HepG2 (cell line): ENCODE measurements around the gene PRM3. TPM values are rescaled to one million over a fixed set of nuclear protein-coding genes. Genes with fewer than 3 reads are reported as not detected.

ENCODE experiments used
- BCL6 ChIP-seq: IDR thresholded peaks from 2 replicates; pipeline ENCODE4 v1.6.1; 2016; ENCODE audit warnings: missing genetic modification reagents, missing compliant biosample characterization
- GPN1 ChIP-seq: sonication (generic); formaldehyde crosslinking; IDR thresholded peaks from 2 replicates; pipeline ENCODE4 v1.5.1; 2020; ENCODE audit warnings: missing genetic modification reagents, borderline replicate concordance
- HNF4G ChIP-seq, 2 experiments: sonication (generic) in 1 of 2; formaldehyde crosslinking in 1 of 2; IDR thresholded peaks; 2 replicates each; pipeline versions ENCODE4 v1.4.0 to v1.6.1; 2011 to 2020; ENCODE audit warnings: borderline replicate concordance in 2 of 2, low read depth in 2 of 2, mild to moderate bottlenecking in 2 of 2, low read length in 1 of 2, missing genetic modification reagents in 1 of 2, moderate library complexity in 1 of 2
- HNRNPLL ChIP-seq: fragments of 200-400 bp; formaldehyde crosslinking; IDR thresholded peaks from 2 replicates; pipeline ENCODE4 v1.6.1; 2017; ENCODE audit warnings: mild to moderate bottlenecking, low read depth, low read length; ENCODE audit not compliant: poor library complexity, severe bottlenecking
- MED13 ChIP-seq: sonication (generic); formaldehyde crosslinking; IDR thresholded peaks from 2 replicates; pipeline ENCODE4 v1.5.0; 2020; ENCODE audit warnings: missing genetic modification reagents
- PCBP1 ChIP-seq: fragments of 200-400 bp; formaldehyde crosslinking; IDR thresholded peaks from 2 replicates; pipeline ENCODE4 v1.6.1; 2017; ENCODE audit warnings: mild to moderate bottlenecking, low read depth, low read length, borderline replicate concordance
- RFX3 ChIP-seq: IDR thresholded peaks from 2 replicates; pipeline ENCODE4 v1.6.1; 2016; ENCODE audit warnings: missing biosample characterization, missing genetic modification reagents
- RFX5 ChIP-seq: IDR thresholded peaks from 2 replicates; pipeline ENCODE4 v1.6.1; 2011; ENCODE audit warnings: low read depth, low read length, improper control_type of control experiment
- SAFB2 ChIP-seq: sonication (generic); formaldehyde crosslinking; IDR thresholded peaks from 2 replicates; pipeline ENCODE4 v1.5.1; 2020; ENCODE audit warnings: missing genetic modification reagents, low read depth, mild to moderate bottlenecking, borderline replicate concordance
- SIX1 ChIP-seq: sonication (generic); formaldehyde crosslinking; IDR thresholded peaks from 2 replicates; pipeline ENCODE4 v1.4.0; 2020; ENCODE audit warnings: missing genetic modification reagents, borderline replicate concordance
- SP1 ChIP-seq, 2 experiments: fragments of 450-650 bp in 1 of 2; sonication (generic) in 1 of 2; formaldehyde crosslinking in 1 of 2; IDR thresholded peaks; 2 replicates each; pipeline versions ENCODE4 v1.4.0 to v1.6.1; 2016 to 2020; ENCODE audit warnings: missing genetic modification reagents in 1 of 2
- THAP7 ChIP-seq: sonication (generic); formaldehyde crosslinking; IDR thresholded peaks from 2 replicates; pipeline ENCODE4 v1.8.1; 2023; ENCODE audit warnings: mild to moderate bottlenecking, missing genetic modification reagents
- UBTF ChIP-seq: sonication (generic); formaldehyde crosslinking; IDR thresholded peaks from 2 replicates; pipeline ENCODE4 v1.4.0; 2020; ENCODE audit warnings: mild to moderate bottlenecking, missing genetic modification reagents
- ZFP36 ChIP-seq: fragments of 150-350 bp; IDR thresholded peaks from 2 replicates; pipeline ENCODE4 v1.6.1; 2018; ENCODE audit warnings: borderline replicate concordance, low read length, low read depth; ENCODE audit not compliant: partially characterized antibody
- ZFY ChIP-seq: sonication (generic); formaldehyde crosslinking; IDR thresholded peaks from 2 replicates; pipeline ENCODE4 v1.4.0; 2020; ENCODE audit warnings: missing genetic modification reagents
- ZNF12 ChIP-seq: sonication (generic); formaldehyde crosslinking; IDR thresholded peaks from 2 replicates; pipeline ENCODE4 v1.5.0; 2020; ENCODE audit warnings: missing genetic modification reagents
- ZNF225 ChIP-seq: sonication (generic); formaldehyde crosslinking; IDR thresholded peaks from 2 replicates; pipeline ENCODE4 v1.4.0; 2020; ENCODE audit warnings: mild to moderate bottlenecking, missing genetic modification reagents
- ZNF235 ChIP-seq: sonication (generic); formaldehyde crosslinking; IDR thresholded peaks from 2 replicates; pipeline ENCODE4 v1.8.1; 2023; ENCODE audit warnings: mild to moderate bottlenecking, missing genetic modification reagents, borderline replicate concordance
- ZNF510 ChIP-seq: sonication (generic); formaldehyde crosslinking; IDR thresholded peaks from 2 replicates; pipeline ENCODE4 v1.4.0; 2020; ENCODE audit warnings: low read depth, mild to moderate bottlenecking, missing genetic modification reagents
- ZNF546 ChIP-seq: sonication (generic); formaldehyde crosslinking; conservative IDR thresholded peaks from 2 replicates; pipeline ENCODE4 v1.8.1; 2023; ENCODE audit warnings: mild to moderate bottlenecking, missing genetic modification reagents
- ZNF547 ChIP-seq: sonication (generic); formaldehyde crosslinking; IDR thresholded peaks from 2 replicates; pipeline ENCODE4 v1.5.1; 2020; ENCODE audit warnings: mild to moderate bottlenecking, missing genetic modification reagents
- ZNF562 ChIP-seq: sonication (generic); formaldehyde crosslinking; IDR thresholded peaks from 2 replicates; pipeline ENCODE4 v1.8.0; 2022; ENCODE audit warnings: missing genetic modification reagents, borderline replicate concordance
- ZNF614 ChIP-seq: IDR thresholded peaks from 2 replicates; pipeline ENCODE4 v1.6.1; 2018; ENCODE audit warnings: missing biosample characterization, missing genetic modification reagents, inconsistent platforms, borderline replicate concordance
- ZNF639 ChIP-seq: conservative IDR thresholded peaks from 2 replicates; pipeline ENCODE4 v1.6.1; 2018; ENCODE audit warnings: missing genetic modification reagents
- ZNF670 ChIP-seq: sonication (generic); formaldehyde crosslinking; IDR thresholded peaks from 2 replicates; pipeline ENCODE4 v1.8.0; 2022; ENCODE audit warnings: mild to moderate bottlenecking, missing genetic modification reagents, borderline replicate concordance
- ZNF746 ChIP-seq: sonication (generic); formaldehyde crosslinking; IDR thresholded peaks from 2 replicates; pipeline ENCODE4 v1.8.0; 2022; ENCODE audit warnings: mild to moderate bottlenecking, missing genetic modification reagents
- ZNF879 ChIP-seq: sonication (generic); formaldehyde crosslinking; IDR thresholded peaks from 2 replicates; pipeline ENCODE4 v1.8.1; 2023; ENCODE audit warnings: missing genetic modification reagents
- polyA plus RNA-seq, 8 experiments: library from polyadenylated mRNA; depleted of rRNA in 3 of 8; stranded (reverse) in 7 of 8; unstranded in 1 of 8; fragments of >200 nt; fragmentation: Illumina TruSeq in 4 of 8; extraction: Trizol in 4 of 8; gene quantifications; 2 replicates each; pipeline versions ENCODE4 v1.2.1 to v1.2.3, GENCODE V29; 2011 to 2016; ENCODE audit warnings: low read depth in 4 of 8, missing spikeins in 1 of 8, mixed read lengths in 1 of 8; ENCODE audit not compliant: insufficient read depth in 1 of 8
- total RNA-seq, 5 experiments: library from RNA; depleted of rRNA; stranded (reverse); fragments of >200 nt; fragmentation: Illumina TruSeq; extraction: Trizol; gene quantifications; 2 replicates each; pipeline ENCODE4 v1.2.3, GENCODE V29; 2016; ENCODE audit warnings: low read depth in 1 of 5

The PRM3 gene
- total and polyA plus RNA-seq, 2 of the 13 experiments (the other 11 are each of a cell fraction or from before 2014, with no cell fraction given) = not detected

- TF ChIP-seq ZNF12 (CRISPR knock-in tag) (no peak), SIX1 (no peak), ZNF614 (CRISPR knock-in tag) (no peak), ZNF639 (no peak), PCBP1 (0 out of 2 replicates have a peak, but pooled peaks have one; percentile 1), MED13 (CRISPR knock-in tag) (no peak; the same call in 1 of the 2 replicates), SP1 (IDR thresholded peaks at IDR 0.05) (no peak), SP1 (CRISPR knock-in tag; IDR thresholded peaks at IDR 0.05) (peak; percentile 34; the same call in 1 of the 2 replicates), SAFB2 (CRISPR knock-in tag) (no peak), HNRNPLL (peak; percentile 58), ZNF546 (no peak; the same call in 1 of the 2 replicates), BCL6 (no peak), ZNF562 (CRISPR knock-in tag) (no peak), GPN1 (CRISPR knock-in tag) (no peak; the same call in 1 of the 2 replicates), HNF4G (IDR thresholded peaks at IDR 0.05; ENCODE audit: borderline replicate concordance, low read depth, low read length) (peak; percentile 58; the same call in 1 of the 2 replicates), HNF4G (CRISPR knock-in tag; IDR thresholded peaks at IDR 0.05; ENCODE audit: borderline replicate concordance, low read depth) (no peak; the same call in 1 of the 2 replicates), ZNF547 (CRISPR knock-in tag) (0 out of 2 replicates have a peak, but pooled peaks have one; percentile 34), ZNF746 (CRISPR knock-in tag) (0 out of 2 replicates have a peak, but pooled peaks have one; percentile 6), ZFP36 (no peak), UBTF (peak; percentile 36; the same call in 1 of the 2 replicates), ZNF879 (CRISPR knock-in tag) (no peak), THAP7 (no peak), ZNF235 (CRISPR knock-in tag) (0 out of 2 replicates have a peak, but pooled peaks have one; percentile 71), ZNF225 (CRISPR knock-in tag) (peak; percentile 18; the same call in 1 of the 2 replicates), ZFY (CRISPR knock-in tag) (no peak; the same call in 1 of the 2 replicates), ZNF510 (CRISPR knock-in tag) (no peak), RFX3 (CRISPR knock-in tag) (no peak), RFX5 (no peak), ZNF670 (CRISPR knock-in tag) (peak; percentile 99)
Measured at GRCh38 chr16:11256661-11257130, 16.7 kb downstream of the PRM3 start (continued).
